Keratinocyte (primary cell): ENCODE data around the gene PLEKHO2. TPM values are rescaled to one million over a fixed set of nuclear protein-coding genes. Genes with fewer than 3 reads are reported as not detected.

Experiments
- DNase-seq: peaks from one replicate; pipeline ENCODE4 v3.0.0-alpha.2; 2011; ENCODE audit warnings: low read depth, missing footprints, low spot score
- FAIRE-seq: peaks from 2 replicates; lab custom pipeline; 2011; peaks lifted over from hg19 to GRCh38; lab: Jason Lieb, UNC
- H2AFZ ChIP-seq: 2 replicates; pipeline ENCODE4 v1.6.0; 2012; ENCODE audit warnings: low read length, control low read depth, inconsistent platforms; ENCODE audit not compliant: control insufficient read depth
- H3K27ac ChIP-seq: 2 replicates; pipeline ENCODE4 v1.5.1; 2011; ENCODE audit warnings: low read length; ENCODE audit not compliant: control insufficient read depth, insufficient read depth
- H3K27me3 ChIP-seq: 3 replicates; pipeline ENCODE4 v1.6.0; 2011; ENCODE audit warnings: low read length; ENCODE audit not compliant: control insufficient read depth, insufficient read depth; ENCODE audit errors: extremely low read depth
- H3K36me3 ChIP-seq, 2 experiments: 2 replicates in 1 of 2; 3 replicates in 1 of 2; pipeline ENCODE4 v1.5.1; 2011; ENCODE audit warnings: low read length in 2 of 2, mild to moderate bottlenecking in 1 of 2; ENCODE audit not compliant: control insufficient read depth in 2 of 2, insufficient read depth in 2 of 2; ENCODE audit errors: extremely low read depth in 1 of 2
- H3K4me1 ChIP-seq: 3 replicates; pipeline ENCODE4 v1.5.1; 2011; ENCODE audit warnings: low read length; ENCODE audit not compliant: control insufficient read depth, insufficient read depth; ENCODE audit errors: extremely low read depth
- H3K4me2 ChIP-seq: 3 replicates; pipeline ENCODE4 v1.6.0; 2011; ENCODE audit warnings: low read depth, low read length; ENCODE audit not compliant: control insufficient read depth, insufficient read depth; ENCODE audit errors: extremely low read depth
- H3K4me3 ChIP-seq, 3 experiments: fragments of 200-600 bp in 1 of 3; sonication (generic) in 1 of 3; 2 replicates in 2 of 3; 3 replicates in 1 of 3; pipeline ENCODE4 v1.5.1; 2011 to 2016; ENCODE audit warnings: low read length in 3 of 3, mild to moderate bottlenecking in 3 of 3, control low read depth in 2 of 3, inconsistent platforms in 1 of 3, low read depth in 1 of 3, mixed read lengths in 1 of 3, mixed run types in 1 of 3, moderate library complexity in 1 of 3; ENCODE audit not compliant: control insufficient read depth in 2 of 3, insufficient read depth in 2 of 3; ENCODE audit errors: extremely low read depth in 1 of 3
- H3K79me2 ChIP-seq: 2 replicates; pipeline ENCODE4 v1.6.0; 2012; ENCODE audit warnings: low read length; ENCODE audit not compliant: control insufficient read depth, insufficient read depth
- H3K9ac ChIP-seq: 3 replicates; pipeline ENCODE4 v1.6.0; 2011; ENCODE audit warnings: low read length; ENCODE audit not compliant: control insufficient read depth, insufficient read depth; ENCODE audit errors: extremely low read depth
- H3K9me1 ChIP-seq: 3 replicates; pipeline ENCODE4 v1.6.0; 2011; ENCODE audit warnings: low read length; ENCODE audit not compliant: control insufficient read depth, insufficient read depth; ENCODE audit errors: extremely low read depth
- H3K9me3 ChIP-seq: 2 replicates; pipeline ENCODE4 v1.5.1; 2012; ENCODE audit warnings: low read depth, low read length; ENCODE audit not compliant: control insufficient read depth
- H4K20me1 ChIP-seq: 3 replicates; pipeline ENCODE4 v1.6.0; 2011; ENCODE audit warnings: low read length; ENCODE audit not compliant: control insufficient read depth, insufficient read depth; ENCODE audit errors: extremely low read depth
- CTCF ChIP-seq, 3 experiments: IDR thresholded peaks in 1 of 3; conservative IDR thresholded peaks in 1 of 3; optimal IDR thresholded peaks in 1 of 3; 2 replicates in 2 of 3; 3 replicates in 1 of 3; pipeline versions ENCODE3 to v1.5.1; 2011; ENCODE audit warnings: low read length in 3 of 3, mild to moderate bottlenecking in 3 of 3, moderate library complexity in 2 of 3, control low read depth in 1 of 3, inconsistent platforms in 1 of 3; ENCODE audit not compliant: insufficient read depth in 2 of 3; ENCODE audit errors: extremely low read depth in 1 of 3
- EZH2 ChIP-seq: IDR thresholded peaks from one replicate; pipeline ENCODE4 v1.6.1; 2012; ENCODE audit warnings: inconsistent platforms, mild to moderate bottlenecking, low read length, moderate library complexity
- dilution Hi-C: fragments of 300-500 bp; cut with MboI; formaldehyde crosslinking; loops from one replicate; pipeline ENCODE4 v1.7.0; 2020; ENCODE audit warnings: low sequenced_read_pairs; ENCODE audit not compliant: extremely low pct_ligation_motif_present
- polyA plus RNA-seq, 5 experiments: library from polyadenylated mRNA; depleted of rRNA in 3 of 5; stranded (reverse) in 3 of 5; stranded (forward) in 1 of 5; unstranded in 1 of 5; fragments of >200 nt; gene quantifications; 1 replicate in 1 of 5; 2 replicates in 3 of 5; 3 replicates in 1 of 5; pipeline versions ENCODE4 v1.2.1 to v1.2.3, GENCODE V29; 2011 to 2012; ENCODE audit warnings: missing spikeins in 2 of 5, low read depth in 1 of 5, low replicate concordance in 1 of 5

The PLEKHO2 gene
- polyA plus RNA-seq, 1 donor (not counting 4 experiments of a cell fraction or from before 2014, with no cell fraction given): 8.8 TPM

GRCh38 chr15:64915518-64916227 is 74.0 kb downstream of the PLEKHO2 start:
- Histone ChIP-seq H4K20me1 (no peaks in the 10 kb centered on the region), H3K4me1 (peaks cover 12% of the 10 kb centered on the region), H3K9ac (no peak overlapping the region), H3K27me3 (peaks cover 3% of the 10 kb centered on the region), H3K36me3 (no peaks in the 10 kb centered on the region), H3K4me3 (no peak overlapping the region), H3K4me2 (no peak overlapping the region), H2AFZ (no peak overlapping the region), H3K27ac (no peak overlapping the region), H3K9me1 (no peaks in the 10 kb centered on the region), H3K79me2 (no peaks in the 10 kb centered on the region), H3K9me3 (no peaks in the 10 kb centered on the region)
- DNase-seq (no peak), FAIRE-seq (no peak)
- dilution Hi-C loops: no loop called here
- TF ChIP-seq EZH2 (no peak), CTCF (optimal IDR thresholded peaks at IDR 0.05 in 1 of 3, IDR thresholded peaks at IDR 0.05 in 1 of 3, conservative IDR thresholded peaks at IDR 0.05 in 1 of 3; ENCODE audit: extremely low read depth in 1 of 3, insufficient read depth in 2 of 3, low read length in 3 of 3) (no peak)

GRCh38 chr15:64916365-64916764 is 74.7 kb downstream of the PLEKHO2 start:
- no peaks in the 10 kb centered on the region for H3K9me1 ChIP-seq
- no peak overlapping the region for H3K4me2 ChIP-seq
- H4K20me1 ChIP-seq: no peaks in the 10 kb centered on the region
- no peaks in the 10 kb centered on the region for H3K9me3 ChIP-seq
- no peak overlapping the region for H2AFZ ChIP-seq
- H3K27me3 ChIP-seq: peaks cover 3% of the 10 kb centered on the region
- H3K27ac ChIP-seq: no peak overlapping the region
- dilution Hi-C loops: no loop called here
- H3K4me3 ChIP-seq: no peak overlapping the region
- peaks cover 8% of the 10 kb centered on the region for H3K4me1 ChIP-seq
- no peaks in the 10 kb centered on the region for H3K36me3 ChIP-seq
- H3K9ac ChIP-seq: no peak overlapping the region
- no peak for DNase-seq
- no peaks in the 10 kb centered on the region for H3K79me2 ChIP-seq
- TF ChIP-seq CTCF (optimal IDR thresholded peaks at IDR 0.05 in 1 of 3, IDR thresholded peaks at IDR 0.05 in 1 of 3, conservative IDR thresholded peaks at IDR 0.05 in 1 of 3; ENCODE audit: extremely low read depth in 1 of 3, insufficient read depth in 2 of 3, low read length in 3 of 3): no peak
- TF ChIP-seq EZH2: no peak
- no peak for FAIRE-seq
